Muscle layer of duodenum (tissue), 2 donors: ENCODE results near the gene GCGR.
"Not testable (repeated sequence)": the region's sequence is repeated elsewhere in the genome, so short reads cannot be mapped to it uniquely, and the experiment has no call there.

Source experiments
- H3K27ac ChIP-seq: one replicate; pipeline ENCODE4 v1.7.0; 2013; ENCODE audit warnings: mild to moderate bottlenecking, low read length
- H3K27me3 ChIP-seq: one replicate; pipeline ENCODE4 v1.7.0; 2013; ENCODE audit warnings: low read depth, mild to moderate bottlenecking, control low read depth, low read length
- H3K36me3 ChIP-seq, 2 donors: one replicate each; pipeline ENCODE4 v1.7.0; 2013; ENCODE audit warnings: low read length in 2 of 2, control low read depth in 1 of 2, mild to moderate bottlenecking in 1 of 2; ENCODE audit not compliant: insufficient read depth in 2 of 2, control insufficient read depth in 1 of 2
- H3K4me1 ChIP-seq, 2 donors: one replicate each; pipeline ENCODE4 v1.7.0; 2013; ENCODE audit warnings: low read length in 2 of 2, mild to moderate bottlenecking in 2 of 2, control low read depth in 1 of 2, moderate library complexity in 1 of 2; ENCODE audit not compliant: insufficient read depth in 2 of 2, control insufficient read depth in 1 of 2
- H3K4me3 ChIP-seq, 2 donors: one replicate each; pipeline ENCODE4 v1.7.0; 2013; ENCODE audit warnings: low read length in 2 of 2, low read depth in 1 of 2, mild to moderate bottlenecking in 1 of 2
- H3K9me3 ChIP-seq, 2 donors: one replicate each; pipeline ENCODE4 v1.7.0; 2013; ENCODE audit warnings: low read length in 2 of 2, control low read depth in 1 of 2, mild to moderate bottlenecking in 1 of 2; ENCODE audit not compliant: control insufficient read depth in 1 of 2
- donor health status: healthy.

Gene GCGR

DNA sequence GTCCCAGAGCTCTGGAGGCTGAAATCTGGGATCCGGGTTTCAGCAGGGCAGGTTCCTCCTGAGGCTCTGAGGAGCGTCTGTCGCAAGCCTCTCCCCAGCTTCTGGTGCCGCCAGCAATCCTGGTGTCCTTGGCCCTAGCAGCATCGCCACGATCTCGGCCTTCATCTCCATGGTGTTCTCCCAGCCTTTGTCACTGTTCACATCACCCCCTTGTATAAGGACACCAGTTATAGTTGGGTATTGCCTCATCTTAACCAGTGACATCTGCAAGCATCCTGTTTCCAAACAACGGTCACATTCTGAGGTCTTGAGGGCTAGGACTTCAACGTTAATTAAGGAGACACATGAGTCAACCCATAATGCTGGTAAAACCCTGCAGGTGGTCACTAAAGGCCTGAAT, 33.7 kb downstream of the GCGR start:
- Histone ChIP-seq H3K27ac (no peak overlapping the region), H3K27me3 (no peaks in the 10 kb centered on the region), H3K36me3 (peaks cover 0 to 3% of the 10 kb centered on the region in 2 donors), H3K4me3 (no peak overlapping the region), H3K9me3 (no peaks in the 10 kb centered on the region), H3K4me1 (peaks cover 0 to 9% of the 10 kb centered on the region in 2 donors)

DNA sequence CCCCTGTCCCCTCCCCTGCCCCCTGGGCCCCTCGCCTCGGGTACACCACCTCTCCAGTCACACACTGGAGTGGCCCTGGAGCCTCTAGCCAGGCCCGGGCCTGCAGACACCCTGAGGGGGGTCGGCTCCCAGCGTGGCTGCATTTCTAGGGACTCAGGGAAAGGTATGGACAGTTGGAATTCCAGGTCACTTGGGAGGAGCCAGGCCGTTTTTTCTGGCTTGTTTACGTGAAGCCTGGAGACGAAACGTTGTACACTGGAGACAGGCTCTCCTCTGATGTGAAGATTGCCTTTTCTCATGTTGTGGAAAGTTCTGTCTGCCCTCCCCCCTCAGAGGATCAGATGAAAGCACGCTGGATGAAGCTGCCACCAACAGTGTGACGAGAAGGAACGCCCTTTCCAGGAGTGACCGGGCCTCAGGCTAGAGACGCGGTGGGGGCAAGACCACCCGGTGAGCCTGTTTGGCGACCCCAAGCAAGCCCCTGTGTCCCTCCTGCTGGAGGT, 34.9 kb downstream of the GCGR start:
- H3K4me3 ChIP-seq = no peak overlapping the region
- H3K9me3 ChIP-seq = no peaks in the 10 kb centered on the region
- peaks cover 0 to 4% of the 10 kb centered on the region in 2 donors for H3K4me1 ChIP-seq
- no peak overlapping the region for H3K27ac ChIP-seq
- H3K36me3 ChIP-seq = peaks cover 11 to 15% of the 10 kb centered on the region in 2 donors
- H3K27me3 ChIP-seq = no peaks in the 10 kb centered on the region

DNA sequence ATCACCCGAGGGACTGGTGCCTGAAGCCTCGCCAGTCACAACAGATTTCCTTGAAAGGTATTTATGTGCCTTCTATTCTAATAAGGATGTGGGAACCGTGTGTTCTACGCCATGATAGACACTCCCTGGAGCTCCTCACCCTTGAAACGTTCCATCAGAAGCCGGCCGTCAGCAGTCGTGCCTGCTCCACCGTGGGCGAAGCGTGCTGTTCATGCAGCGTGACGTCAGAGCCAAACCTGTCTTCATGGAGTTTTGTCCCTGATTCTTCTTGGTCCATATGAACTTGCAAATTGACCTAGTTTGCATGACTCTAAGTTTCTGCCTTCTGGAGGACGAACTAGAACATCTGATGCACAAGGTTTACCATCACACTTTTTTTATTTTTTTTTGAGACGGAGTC, 35.4 kb downstream of the GCGR start:
- H3K27ac ChIP-seq = no peak overlapping the region
- H3K4me3 ChIP-seq = no peak overlapping the region
- no peaks in the 10 kb centered on the region for H3K4me1 ChIP-seq

DNA sequence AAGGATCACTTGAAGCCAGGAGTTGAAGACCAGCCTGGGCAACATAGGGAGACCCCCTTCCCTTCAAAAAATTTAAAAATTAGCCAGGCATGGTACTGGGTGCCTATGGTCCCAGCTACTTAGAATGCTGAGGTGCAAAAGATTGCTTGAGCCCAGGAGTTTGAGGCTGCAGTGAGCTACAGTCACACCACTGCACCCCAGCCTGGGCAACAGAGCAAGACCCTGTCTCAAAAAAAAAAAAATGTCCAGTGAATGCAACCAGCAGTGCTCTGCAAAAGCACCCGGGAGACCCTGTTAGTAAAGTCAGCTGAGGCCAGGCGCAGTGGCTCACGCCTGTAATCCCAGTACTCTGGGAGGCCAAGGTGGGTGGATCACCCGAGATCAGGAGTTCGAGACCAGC, 36.1 kb downstream of the GCGR start:
- not testable (repeated sequence) for H3K27ac ChIP-seq, H3K4me3 ChIP-seq, H3K27me3 ChIP-seq, H3K4me1 ChIP-seq, H3K9me3 ChIP-seq
- peaks cover 24 to 27% of the 10 kb centered on the region in 2 donors for H3K36me3 ChIP-seq

More for the DNA sequence above, 35.4 kb downstream of the GCGR start:
- Histone ChIP-seq H3K27me3 (no peaks in the 10 kb centered on the region), H3K9me3 (no peaks in the 10 kb centered on the region), H3K36me3 (peaks cover 16 to 20% of the 10 kb centered on the region in 2 donors)

DNA sequence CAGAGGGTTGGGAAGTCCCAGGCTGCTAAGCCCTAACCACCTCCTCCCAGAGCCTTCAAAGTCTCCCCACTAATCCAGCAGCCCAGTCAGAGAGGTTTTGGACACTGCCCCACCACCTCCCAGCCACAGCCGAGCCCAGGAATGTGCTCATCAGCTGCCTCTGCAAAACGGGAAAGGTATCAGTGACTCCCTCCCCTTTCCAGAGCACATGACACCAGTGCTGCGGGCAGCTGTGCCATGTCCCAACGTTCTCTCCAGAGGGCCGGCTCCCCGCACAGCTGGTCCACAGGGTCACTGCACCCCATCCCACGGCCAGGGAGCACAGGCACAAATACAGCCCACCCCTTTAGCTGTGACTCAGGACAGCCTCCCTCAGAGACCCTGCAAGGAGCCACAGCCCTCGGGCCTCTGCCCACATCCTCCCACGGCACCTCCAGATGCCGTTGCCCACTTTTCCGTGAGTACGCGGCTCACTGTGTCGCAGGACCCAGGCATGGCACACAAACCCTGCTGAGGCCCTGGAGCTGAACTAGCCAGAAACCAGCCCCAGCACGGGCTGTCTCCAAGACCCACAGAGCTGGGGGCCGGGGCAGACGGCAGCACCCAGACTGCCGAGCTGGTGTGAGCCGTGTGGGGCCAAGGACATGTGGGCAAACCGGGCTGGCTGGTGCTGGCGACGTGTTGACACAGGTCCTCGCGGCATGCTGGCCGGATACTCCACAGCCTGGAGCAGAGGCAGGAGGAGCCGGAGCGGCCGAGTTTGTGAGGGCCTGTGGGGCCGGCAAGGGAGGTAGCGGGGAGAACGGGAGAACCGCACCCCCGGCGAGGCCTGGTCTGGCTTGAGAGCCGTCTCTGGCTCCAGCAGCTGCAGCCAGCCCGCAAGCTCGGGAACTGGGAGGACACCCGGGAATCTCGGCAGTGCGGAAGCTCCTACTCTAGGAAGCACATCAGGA, 37.2 kb downstream of the GCGR start:
- Histone ChIP-seq H3K4me1 (no peaks in the 10 kb centered on the region), H3K9me3 (no peaks in the 10 kb centered on the region), H3K27ac (no peak overlapping the region), H3K36me3 (peaks cover 33 to 38% of the 10 kb centered on the region in 2 donors), H3K27me3 (no peaks in the 10 kb centered on the region), H3K4me3 (no peak overlapping the region)

DNA sequence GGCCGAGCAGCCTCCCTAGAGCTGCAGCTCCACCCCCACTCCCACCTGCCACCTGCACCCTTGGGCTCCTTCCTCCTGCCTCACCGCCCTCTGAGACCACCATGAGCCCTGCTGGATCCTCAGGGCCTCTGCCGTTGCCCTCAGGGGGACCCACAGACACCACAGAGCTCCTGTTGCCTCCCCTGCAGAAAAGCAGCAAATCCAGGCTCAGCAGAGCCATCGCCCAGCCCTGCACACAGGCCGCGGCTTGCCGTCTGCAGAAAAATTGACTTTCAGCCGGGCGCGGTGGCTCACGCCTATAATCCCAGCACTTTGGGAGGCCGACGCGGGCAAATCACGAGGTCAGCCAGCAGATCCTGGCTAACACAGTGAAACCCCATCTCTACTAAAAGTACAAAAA, 37.9 kb downstream of the GCGR start:
- Histone ChIP-seq H3K27ac (no peak overlapping the region), H3K36me3 (peaks cover 40 to 45% of the 10 kb centered on the region in 2 donors), H3K4me3 (no peak overlapping the region), H3K4me1 (no peaks in the 10 kb centered on the region), H3K9me3 (no peaks in the 10 kb centered on the region), H3K27me3 (no peaks in the 10 kb centered on the region)

DNA sequence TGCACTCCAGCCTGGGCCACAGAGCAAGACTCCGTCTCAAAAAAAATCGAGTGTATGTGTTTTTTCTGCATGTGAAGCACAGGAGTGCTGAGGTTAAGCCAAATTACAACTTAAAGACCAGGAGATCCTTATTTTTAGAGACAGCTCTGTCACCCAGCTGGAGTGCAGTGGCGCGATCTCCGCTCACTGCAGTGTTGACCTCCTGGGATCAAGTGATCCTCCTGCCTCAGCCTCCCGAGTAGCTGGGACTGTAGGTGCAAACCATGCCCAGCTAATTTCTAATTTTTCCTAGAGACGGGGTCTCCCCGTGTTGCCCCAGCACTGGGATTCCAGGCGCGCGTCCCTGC, 38.4 kb downstream of the GCGR start:
- no peaks in the 10 kb centered on the region for H3K27me3 ChIP-seq
- H3K4me1 ChIP-seq = no peaks in the 10 kb centered on the region
- H3K4me3 ChIP-seq = no peak overlapping the region
- H3K36me3 ChIP-seq = peaks cover 45 to 50% of the 10 kb centered on the region in 2 donors
- no peaks in the 10 kb centered on the region for H3K9me3 ChIP-seq
- no peak overlapping the region for H3K27ac ChIP-seq

DNA sequence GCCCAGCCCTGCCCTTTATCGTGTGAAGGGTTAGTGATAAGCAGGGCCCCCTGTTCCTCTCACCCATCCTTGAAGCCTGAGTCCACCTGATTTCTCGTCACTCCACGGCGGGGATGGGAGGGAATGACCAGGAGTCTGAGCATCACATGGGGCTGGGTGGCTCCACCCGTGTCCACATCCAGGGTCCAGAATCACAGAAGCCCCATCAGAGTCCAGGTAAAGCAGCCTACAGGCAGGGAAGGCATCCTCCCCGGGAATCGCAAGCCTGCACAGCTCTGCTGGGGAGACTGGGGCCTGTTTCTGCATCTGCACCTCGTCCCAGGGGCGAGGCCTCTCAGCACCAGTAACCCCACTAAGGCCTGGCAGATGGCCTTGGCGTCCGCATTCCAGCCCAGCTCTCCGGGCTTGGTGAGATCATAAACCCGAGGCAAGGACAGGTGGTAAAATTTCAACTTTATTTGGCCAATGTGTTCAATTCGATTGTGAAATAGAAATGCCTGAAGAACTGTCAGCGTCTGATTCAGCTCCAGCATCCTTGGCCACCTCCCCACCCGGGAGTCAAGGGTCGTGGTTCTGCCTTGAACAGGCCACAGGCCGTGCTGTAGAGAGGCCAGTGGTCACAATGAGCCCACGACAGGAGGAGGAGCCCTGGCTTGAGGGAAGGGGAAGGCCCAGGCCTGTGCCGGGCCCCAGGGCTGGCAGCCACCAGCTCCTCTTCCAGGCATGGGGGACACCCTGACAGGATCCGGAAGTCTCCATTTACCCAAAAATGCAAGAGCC, 39.0 kb downstream of the GCGR start:
- Histone ChIP-seq H3K36me3 (peaks cover 47 to 54% of the 10 kb centered on the region in 2 donors), H3K4me1 (no peaks in the 10 kb centered on the region), H3K27me3 (no peaks in the 10 kb centered on the region), H3K4me3 (no peak overlapping the region), H3K27ac (no peak overlapping the region), H3K9me3 (no peaks in the 10 kb centered on the region)

DNA sequence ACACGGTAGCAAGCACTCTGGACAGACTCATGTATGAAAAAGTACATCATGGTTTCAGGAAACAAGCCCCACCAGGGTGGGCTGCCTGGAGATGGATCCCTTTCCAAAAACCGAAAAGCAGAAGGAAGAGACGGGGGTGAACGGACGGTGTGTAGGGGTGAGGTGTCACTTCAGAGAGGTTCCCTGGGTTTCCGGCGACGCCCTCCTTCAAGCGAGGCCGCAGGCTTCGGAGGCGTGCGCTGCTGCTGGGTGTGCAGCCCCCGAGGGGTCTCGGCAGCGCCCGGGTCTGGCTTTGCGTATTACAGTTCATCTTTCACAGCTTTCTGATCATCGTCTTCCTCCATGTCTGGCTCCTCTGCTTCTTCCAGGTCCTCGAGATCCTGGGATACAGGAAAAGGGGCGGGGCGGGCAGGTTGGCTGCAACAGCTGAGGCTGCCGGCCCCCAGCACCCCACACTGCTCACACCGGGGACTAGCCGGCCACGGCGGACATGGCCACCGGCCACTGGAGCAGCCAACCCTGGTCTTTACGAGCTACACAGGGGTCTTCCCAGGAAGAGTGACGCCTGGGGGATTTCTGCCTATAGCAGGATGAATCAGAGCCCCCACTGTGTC, 39.9 kb downstream of the GCGR start:
- peaks cover 47 to 54% of the 10 kb centered on the region in 2 donors for H3K36me3 ChIP-seq
- H3K27me3 ChIP-seq = no peaks in the 10 kb centered on the region
- no peaks in the 10 kb centered on the region for H3K9me3 ChIP-seq
- no peaks in the 10 kb centered on the region for H3K4me1 ChIP-seq
- no peak overlapping the region for H3K4me3 ChIP-seq
- H3K27ac ChIP-seq = no peak overlapping the region

DNA sequence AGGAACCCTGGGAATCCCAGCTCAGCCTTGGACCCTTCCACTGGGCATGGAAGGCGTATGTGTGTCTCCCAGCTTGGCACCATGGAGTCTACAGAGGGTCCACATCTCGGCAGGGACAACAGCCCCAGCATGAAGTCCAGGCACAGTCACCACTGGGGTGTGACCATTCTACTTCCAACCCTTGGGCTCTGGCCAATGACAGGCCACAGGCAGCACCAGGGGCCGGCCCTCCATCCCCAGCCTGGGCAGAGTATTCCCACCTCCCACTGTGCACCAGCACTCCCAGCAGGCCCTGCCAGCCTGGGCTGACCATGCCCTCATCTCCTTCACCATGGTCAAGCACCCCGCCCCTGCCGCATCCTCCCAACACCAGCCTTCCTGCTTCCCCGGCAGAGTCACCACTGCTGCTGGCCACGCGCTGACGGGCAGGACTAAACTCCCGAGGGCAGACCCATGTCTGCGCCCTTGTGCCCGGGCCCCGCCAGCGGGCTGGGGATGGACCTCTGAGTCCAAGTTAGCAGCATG, 40.4 kb downstream of the GCGR start:
- no peaks in the 10 kb centered on the region for H3K4me1 ChIP-seq
- no peaks in the 10 kb centered on the region for H3K9me3 ChIP-seq
- H3K4me3 ChIP-seq = no peak overlapping the region
- H3K36me3 ChIP-seq = peaks cover 47 to 54% of the 10 kb centered on the region in 2 donors
- H3K27me3 ChIP-seq = no peaks in the 10 kb centered on the region
- no peak overlapping the region for H3K27ac ChIP-seq

DNA sequence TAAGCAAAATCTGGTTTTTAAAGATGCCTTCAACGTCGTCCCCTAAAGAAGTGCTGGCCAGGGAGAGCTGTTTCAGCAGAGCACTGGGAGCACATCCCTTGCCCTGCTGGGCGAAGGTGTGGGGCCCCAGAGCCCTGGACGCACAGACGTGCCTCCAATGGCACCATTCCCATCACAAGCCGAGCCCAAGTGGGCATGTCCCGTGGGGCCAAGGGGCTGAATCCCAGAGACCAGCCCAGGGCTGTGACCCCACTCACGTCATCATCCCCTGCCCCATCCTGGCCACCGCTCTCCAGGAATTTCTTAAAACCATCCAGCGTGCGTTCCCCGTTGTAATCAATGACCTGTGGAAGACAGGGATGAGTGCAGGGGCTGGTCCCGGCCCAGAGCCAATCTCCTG, 40.9 kb downstream of the GCGR start:
- Histone ChIP-seq H3K27me3 (no peaks in the 10 kb centered on the region), H3K36me3 (peaks cover 47 to 54% of the 10 kb centered on the region in 2 donors), H3K27ac (no peak overlapping the region)

More for the DNA sequence above, 40.9 kb downstream of the GCGR start:
- no peaks in the 10 kb centered on the region for H3K4me1 ChIP-seq
- no peak overlapping the region for H3K4me3 ChIP-seq
- H3K9me3 ChIP-seq = no peaks in the 10 kb centered on the region
